GM19023 (cell line): ENCODE data around the gene TIMP1.

Experiments used
- ATAC-seq: cut with Tn5 transposase; IDR thresholded peaks from one replicate; pipeline ENCODE4 v1.9.1; 2021; ENCODE audit warnings: mild to moderate bottlenecking, moderate library complexity; ENCODE audit not compliant: unreplicated experiment

The TIMP1 gene

GRCh38 chrX:47573341-47574075 is 8.7 kb upstream of the TIMP1 start:
- ATAC-seq = no peak

- ATAC-seq = no peak
Measured at GRCh38 chrX:47574076-47574546, 8.1 kb upstream of the TIMP1 start.

- no peak for ATAC-seq
Measured at GRCh38 chrX:47574547-47575301, 7.5 kb upstream of the TIMP1 start.

GRCh38 chrX:47576021-47576898 is 6.0 kb upstream of the TIMP1 start:
- ATAC-seq = no peak

GRCh38 chrX:47577424-47577823 is 4.8 kb upstream of the TIMP1 start:
- no peak for ATAC-seq

GRCh38 chrX:47577901-47578300 is 4.3 kb upstream of the TIMP1 start:
- no peak for ATAC-seq

- no peak for ATAC-seq
Measured at GRCh38 chrX:47578692-47579091, 3.5 kb upstream of the TIMP1 start.

GRCh38 chrX:47579537-47579936 is 2.7 kb upstream of the TIMP1 start:
- ATAC-seq = no peak

GRCh38 chrX:47583240-47583861 is 1.1 kb downstream of the TIMP1 start:
- no peak for ATAC-seq

GRCh38 chrX:47584714-47585113 is 2.5 kb downstream of the TIMP1 start:
- ATAC-seq = no peak

GRCh38 chrX:47585273-47585672 is 3.0 kb downstream of the TIMP1 start:
- ATAC-seq = no peak

GRCh38 chrX:47586043-47586787 is 4.0 kb downstream of the TIMP1 start:
- ATAC-seq = no peak

- no peak for ATAC-seq
Measured at GRCh38 chrX:47587091-47587891, 5.1 kb downstream of the TIMP1 start.

- no peak for ATAC-seq
Measured at GRCh38 chrX:47587906-47588735, 5.9 kb downstream of the TIMP1 start.

- ATAC-seq = no peak
Measured at GRCh38 chrX:47590984-47591383, 8.7 kb downstream of the TIMP1 start.

- no peak for ATAC-seq
Measured at GRCh38 chrX:47593522-47593921, 11.3 kb downstream of the TIMP1 start.

- no peak for ATAC-seq
Measured at GRCh38 chrX:47595716-47596251, 13.5 kb downstream of the TIMP1 start.

GRCh38 chrX:47596256-47596655 is 14.0 kb downstream of the TIMP1 start:
- no peak for ATAC-seq
